Left lung (tissue), 10 donors: ENCODE measurements around the gene CTSH. TPM values are rescaled to one million over a fixed set of nuclear protein-coding genes. Genes with fewer than 3 reads are reported as not detected.

Source experiments
- ATAC-seq: fragments of 200-7000 bp; cut with Tn5 transposase; one replicate; pipeline ENCODE4 v1.9.1; 2020; ENCODE audit warnings: moderate library complexity
- DNase-seq, 4 donors: peaks; one replicate each; pipeline ENCODE4 v3.0.0-alpha.2; 2013 to 2020
- H3K27ac ChIP-seq, 2 donors: fragments of 200-600 bp; sonication (generic) in 1 of 2; one replicate each; pipeline versions ENCODE4 v1.5.0 to v1.8.0; 2020 to 2021
- H3K27me3 ChIP-seq, 2 donors: fragments of 200-600 bp; sonication (generic) in 1 of 2; one replicate each; pipeline versions ENCODE4 v1.5.0 to v1.8.0; 2020 to 2021
- H3K36me3 ChIP-seq, 2 donors: fragments of 200-600 bp; sonication (generic) in 1 of 2; one replicate each; pipeline versions ENCODE4 v1.5.0 to v1.8.0; 2020 to 2021
- H3K4me1 ChIP-seq, 2 donors: fragments of 200-600 bp; one replicate each; pipeline ENCODE4 v1.8.0; 2021
- H3K4me3 ChIP-seq, 2 donors: fragments of 200-600 bp; sonication (generic) in 1 of 2; one replicate each; pipeline versions ENCODE4 v1.5.0 to v1.8.0; 2020 to 2021; ENCODE audit warnings: mild to moderate bottlenecking in 1 of 2
- H3K9me3 ChIP-seq, 2 donors: fragments of 200-600 bp; sonication (generic) in 1 of 2; one replicate each; pipeline versions ENCODE4 v1.5.0 to v1.8.0; 2020 to 2021
- CTCF ChIP-seq, 2 donors: fragments of 200-600 bp; sonication (generic) in 1 of 2; IDR thresholded peaks; one replicate each; pipeline versions ENCODE4 v1.5.0 to v1.8.0; 2021; ENCODE audit warnings: antibody characterized with exemption in 2 of 2
- intact Hi-C, 2 donors: fragments of 100-400 bp; cut with DNase I; formaldehyde crosslinking; loops; one replicate each; pipeline versions ENCODE4 v1.11.2 to v1.14.2; 2022
- polyA plus RNA-seq, 6 donors: library from polyadenylated mRNA; unstranded; fragments of 120-200 nt; gene quantifications; one replicate each; pipeline ENCODE4 v1.2.1, GENCODE V29; 2013; ENCODE audit not compliant: insufficient read length in 6 of 6
- total RNA-seq, 2 donors: library from RNA; stranded (reverse); fragmentation: NEBNext Ultra II Directional; extraction: Animal tissue kit (Norgen Biotek cat#: 25700); gene quantifications; one replicate each; pipeline ENCODE4 v1.2.1, GENCODE V29; 2021
- donor health status: DM: no; HTN: yes; CAD: no.
- donor health status: DM: no; HTN: no; CAD: no.

Gene CTSH
- total and polyA plus RNA-seq, 8 donors = 97.5 to 1,298 (median 234) TPM

- peak overlapping the region; percentile 76 to 90 for H3K27ac ChIP-seq
- DNase-seq (peak in 3 of 4 donors; percentile 70 to 95 (median 90)), ATAC-seq (peak; percentile 81)
- no peaks in the 10 kb centered on the region for H3K36me3 ChIP-seq
- H3K4me1 ChIP-seq = peaks cover 19 to 39% of the 10 kb centered on the region in 2 donors
- no peak overlapping the region for H3K4me3 ChIP-seq
- intact Hi-C loops = no loop called here
- H3K27me3 ChIP-seq = no peaks in the 10 kb centered on the region
- no peaks in the 10 kb centered on the region for H3K9me3 ChIP-seq
- no peak for TF ChIP-seq CTCF (IDR thresholded peaks at IDR 0.05)
Observed at GRCh38 chr15:78988361-78988911, 43.6 kb upstream of the CTSH start.

GRCh38 chr15:78987556-78988360 is 42.9 kb upstream of the CTSH start:
- H3K4me3 ChIP-seq = no peak overlapping the region
- DNase-seq (no peak), ATAC-seq (no peak)
- intact Hi-C loops = no loop called here
- H3K27me3 ChIP-seq = no peaks in the 10 kb centered on the region
- peak overlapping the region; percentile 76 to 90 for H3K27ac ChIP-seq
- H3K36me3 ChIP-seq = no peaks in the 10 kb centered on the region
- TF ChIP-seq CTCF (IDR thresholded peaks at IDR 0.05) = no peak
- H3K9me3 ChIP-seq = no peaks in the 10 kb centered on the region
- peaks cover 19 to 40% of the 10 kb centered on the region in 2 donors for H3K4me1 ChIP-seq

GRCh38 chr15:78985859-78986475 is 41.1 kb upstream of the CTSH start:
- ATAC-seq = no peak
- no peak for TF ChIP-seq CTCF (IDR thresholded peaks at IDR 0.05)

GRCh38 chr15:78984041-78984440 is 39.2 kb upstream of the CTSH start:
- peaks cover 11 to 29% of the 10 kb centered on the region in 2 donors for H3K4me1 ChIP-seq
- no peaks in the 10 kb centered on the region for H3K27me3 ChIP-seq
- H3K9me3 ChIP-seq = no peaks in the 10 kb centered on the region
- no peak for TF ChIP-seq CTCF (IDR thresholded peaks at IDR 0.05)
- no peak overlapping the region for H3K27ac ChIP-seq
- no peak overlapping the region for H3K4me3 ChIP-seq
- no peaks in the 10 kb centered on the region for H3K36me3 ChIP-seq
- DNase-seq (no peak), ATAC-seq (no peak)
- intact Hi-C loops = no loop called here

More at GRCh38 chr15:78985859-78986475, 41.1 kb upstream of the CTSH start:
- no peak overlapping the region for H3K27ac ChIP-seq
- intact Hi-C loops = no loop called here
- H3K4me1 ChIP-seq = peaks cover 19 to 25% of the 10 kb centered on the region in 2 donors
- H3K36me3 ChIP-seq = no peaks in the 10 kb centered on the region
- H3K27me3 ChIP-seq = no peaks in the 10 kb centered on the region
- no peaks in the 10 kb centered on the region for H3K9me3 ChIP-seq
- H3K4me3 ChIP-seq = no peak overlapping the region
- no peak for DNase-seq
